Choroid plexus epithelial cell (primary cell): ENCODE results near the gene LACRT.

Experiments used
- DNase-seq: peaks from one replicate; pipeline ENCODE4 v3.0.0-alpha.2; 2010; ENCODE audit warnings: low read depth
- H3K4me3 ChIP-seq: 2 replicates; pipeline ENCODE4 v1.5.1; 2011; ENCODE audit warnings: low read depth, mild to moderate bottlenecking, control low read depth, low read length, moderate library complexity
- TF ChIP-seq, protein P1 (sequence below): conservative IDR thresholded peaks from 2 replicates; pipeline ENCODE4 v1.5.1; 2011; ENCODE audit warnings: low read depth, mild to moderate bottlenecking, control low read depth, inconsistent platforms, low read length, moderate library complexity

The LACRT gene

DNA sequence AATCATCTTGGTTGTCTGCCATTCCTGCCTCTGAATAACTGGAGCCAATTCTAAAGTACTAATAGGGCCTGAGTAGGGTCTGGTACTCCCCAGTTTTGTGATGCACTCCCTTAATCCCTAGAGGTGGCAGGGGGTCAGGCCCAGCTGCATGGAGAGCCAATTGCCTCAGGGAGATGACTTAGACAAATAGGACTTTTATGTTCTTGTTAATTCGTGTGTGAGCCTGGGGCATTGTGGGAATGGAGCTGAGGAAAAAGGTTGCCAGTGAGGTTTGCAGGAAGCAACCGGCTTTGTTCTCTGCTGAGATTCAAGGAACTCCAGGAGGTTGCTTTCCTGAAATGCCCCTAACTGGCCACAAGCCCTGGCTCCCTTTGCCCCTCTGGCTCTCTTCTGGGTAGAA, 20.2 kb upstream of the LACRT start:
- TF ChIP-seq, protein P1, sequence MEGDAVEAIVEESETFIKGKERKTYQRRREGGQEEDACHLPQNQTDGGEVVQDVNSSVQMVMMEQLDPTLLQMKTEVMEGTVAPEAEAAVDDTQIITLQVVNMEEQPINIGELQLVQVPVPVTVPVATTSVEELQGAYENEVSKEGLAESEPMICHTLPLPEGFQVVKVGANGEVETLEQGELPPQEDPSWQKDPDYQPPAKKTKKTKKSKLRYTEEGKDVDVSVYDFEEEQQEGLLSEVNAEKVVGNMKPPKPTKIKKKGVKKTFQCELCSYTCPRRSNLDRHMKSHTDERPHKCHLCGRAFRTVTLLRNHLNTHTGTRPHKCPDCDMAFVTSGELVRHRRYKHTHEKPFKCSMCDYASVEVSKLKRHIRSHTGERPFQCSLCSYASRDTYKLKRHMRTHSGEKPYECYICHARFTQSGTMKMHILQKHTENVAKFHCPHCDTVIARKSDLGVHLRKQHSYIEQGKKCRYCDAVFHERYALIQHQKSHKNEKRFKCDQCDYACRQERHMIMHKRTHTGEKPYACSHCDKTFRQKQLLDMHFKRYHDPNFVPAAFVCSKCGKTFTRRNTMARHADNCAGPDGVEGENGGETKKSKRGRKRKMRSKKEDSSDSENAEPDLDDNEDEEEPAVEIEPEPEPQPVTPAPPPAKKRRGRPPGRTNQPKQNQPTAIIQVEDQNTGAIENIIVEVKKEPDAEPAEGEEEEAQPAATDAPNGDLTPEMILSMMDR, result no peak
- H3K4me3 ChIP-seq, result no peak overlapping the region
- no peak for DNase-seq

DNA sequence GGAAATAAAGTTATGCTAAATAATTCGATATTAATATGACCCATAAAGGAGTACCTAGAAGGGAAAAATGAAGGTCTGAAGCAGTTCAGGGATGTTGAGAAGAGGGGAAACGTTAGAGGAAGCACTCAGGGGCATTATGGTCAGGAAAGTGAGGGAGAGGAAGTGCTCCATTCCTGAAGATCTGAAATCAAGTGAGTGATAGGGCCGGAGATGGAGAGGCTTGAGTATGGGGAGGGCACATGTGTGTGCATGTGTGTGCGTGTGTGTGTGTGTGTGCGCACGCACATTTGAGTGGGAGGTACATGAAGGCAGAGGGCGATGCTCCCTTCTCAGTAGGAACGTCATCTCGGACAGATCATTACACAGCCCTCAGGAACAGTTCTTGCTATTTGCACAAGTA, 18.3 kb upstream of the LACRT start:
- no peak for DNase-seq
- no peak overlapping the region for H3K4me3 ChIP-seq
- TF ChIP-seq, protein P1, result no peak

DNA sequence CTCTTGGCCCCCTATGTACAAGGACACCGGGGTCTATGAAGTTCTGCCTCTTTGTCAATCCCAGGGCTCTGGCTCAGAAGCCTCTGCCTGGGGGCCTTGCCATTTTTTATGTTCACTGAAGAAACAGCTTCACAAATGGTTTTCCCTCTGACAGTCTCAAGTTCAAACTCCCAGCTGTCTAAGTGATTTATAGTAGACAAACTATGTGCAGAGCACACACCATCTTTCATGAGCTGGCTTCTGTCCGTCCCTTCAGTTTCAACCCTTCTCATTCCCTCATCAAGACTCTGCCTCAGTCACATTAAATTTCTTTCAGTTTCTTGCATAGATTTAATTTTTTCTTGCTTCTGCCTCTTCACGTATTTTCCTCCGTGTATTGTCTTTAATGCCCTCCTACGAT, 16.2 kb upstream of the LACRT start:
- TF ChIP-seq, protein P1, result no peak
- DNase-seq, result no peak
- H3K4me3 ChIP-seq, result no peak overlapping the region

DNA sequence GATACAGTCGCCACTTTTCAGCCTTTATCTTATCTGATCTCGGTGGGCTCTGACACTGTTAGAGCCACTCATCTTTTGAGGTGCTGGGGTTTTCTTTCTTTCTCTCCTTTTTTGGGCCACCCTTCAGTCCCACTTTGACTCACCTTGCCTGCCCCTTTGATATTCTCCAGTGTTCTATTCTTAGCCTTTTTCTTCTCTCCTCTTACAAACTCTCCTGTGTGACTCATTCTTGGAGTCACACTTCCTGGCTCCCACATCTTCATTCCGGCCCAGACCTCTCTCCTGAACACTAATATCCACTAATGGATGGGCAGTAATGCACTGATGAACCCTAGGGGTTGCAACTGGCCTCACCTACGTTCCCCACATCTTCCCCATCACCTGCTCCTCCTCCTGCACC, 15.7 kb upstream of the LACRT start:
- no peak for DNase-seq
- TF ChIP-seq, protein P1, result no peak
- no peak overlapping the region for H3K4me3 ChIP-seq

DNA sequence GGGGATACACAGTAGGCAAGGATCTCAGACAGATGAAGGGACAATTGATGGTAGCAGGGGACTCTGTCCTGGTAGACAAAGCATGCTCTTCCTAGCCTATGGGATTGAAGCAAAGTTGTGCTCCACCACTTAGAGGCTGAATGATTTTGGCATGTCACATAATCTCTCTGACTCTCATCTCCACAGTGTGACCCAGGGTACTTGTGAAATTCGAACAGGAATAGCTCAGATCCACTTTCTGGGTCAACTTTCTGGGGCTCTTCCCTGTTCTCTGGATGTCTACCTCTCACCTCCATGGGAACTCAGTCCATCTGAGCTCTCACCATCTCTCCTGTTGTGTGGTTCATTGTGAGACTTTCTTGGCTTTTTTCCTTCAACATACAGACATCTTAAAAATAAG, 15.1 kb upstream of the LACRT start:
- no peak for DNase-seq
- no peak overlapping the region for H3K4me3 ChIP-seq
- TF ChIP-seq, protein P1, result no peak

DNA sequence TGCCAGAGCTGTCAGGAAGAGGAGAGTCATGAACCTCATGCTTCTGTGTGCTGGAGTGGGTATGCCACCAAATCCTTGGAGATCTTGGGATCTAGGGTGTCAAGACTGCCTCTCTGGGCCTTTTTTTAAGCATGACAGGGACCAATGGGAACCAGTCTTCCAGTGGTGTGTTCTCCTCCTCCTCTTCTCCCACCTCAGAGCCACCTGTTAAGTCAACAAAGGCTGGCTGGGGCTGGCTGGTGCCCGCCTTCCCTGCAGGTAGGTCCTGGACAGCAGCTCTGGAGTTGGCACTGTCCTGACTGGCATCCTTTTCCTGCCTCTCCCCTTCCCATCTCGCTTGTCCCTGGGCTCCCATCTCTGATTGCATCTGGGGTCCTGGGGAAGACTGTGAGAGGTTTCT, 13.6 kb upstream of the LACRT start, which contains the start of gene DCD:
TSS of gene DCD (minus strand) at position 101 of the 400 bp plus-strand sequence. CDS start at position 39, 62 bp downstream.
- DNase-seq, result no peak
- TF ChIP-seq, protein P1, result no peak
- no peak within 1 kb of the TSS for H3K4me3 ChIP-seq

DNA sequence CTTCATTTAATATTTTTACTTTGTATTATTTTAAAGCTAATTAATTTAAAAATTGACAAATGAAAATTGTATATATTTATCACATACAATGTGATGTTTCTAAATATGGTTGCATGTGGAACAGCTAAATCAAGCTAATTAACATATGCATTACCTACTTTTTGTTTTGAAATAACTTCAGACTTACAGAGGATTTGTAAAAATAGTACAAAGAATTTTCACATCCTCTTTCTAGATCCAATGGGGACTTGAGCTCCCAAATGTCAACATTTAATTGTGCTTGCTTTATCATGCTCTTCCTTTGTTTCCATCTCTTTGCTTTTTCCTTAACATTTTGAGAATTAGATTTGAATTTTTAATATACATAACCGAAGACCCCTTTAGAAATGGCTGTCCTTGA, 6.9 kb upstream of the LACRT start:
- H3K4me3 ChIP-seq, result no peak overlapping the region
- TF ChIP-seq, protein P1, result no peak
- DNase-seq, result no peak
